ENCODE data around the gene B3GALNT2. TPM values are rescaled to one million over a fixed set of nuclear protein-coding genes. Genes with fewer than 3 reads are reported as not detected.

The B3GALNT2 gene
- total and polyA plus RNA-seq, 2 of the 4 experiments (the other 2 are of a cell fraction) = 11.0 to 32.8 TPM

DNA sequence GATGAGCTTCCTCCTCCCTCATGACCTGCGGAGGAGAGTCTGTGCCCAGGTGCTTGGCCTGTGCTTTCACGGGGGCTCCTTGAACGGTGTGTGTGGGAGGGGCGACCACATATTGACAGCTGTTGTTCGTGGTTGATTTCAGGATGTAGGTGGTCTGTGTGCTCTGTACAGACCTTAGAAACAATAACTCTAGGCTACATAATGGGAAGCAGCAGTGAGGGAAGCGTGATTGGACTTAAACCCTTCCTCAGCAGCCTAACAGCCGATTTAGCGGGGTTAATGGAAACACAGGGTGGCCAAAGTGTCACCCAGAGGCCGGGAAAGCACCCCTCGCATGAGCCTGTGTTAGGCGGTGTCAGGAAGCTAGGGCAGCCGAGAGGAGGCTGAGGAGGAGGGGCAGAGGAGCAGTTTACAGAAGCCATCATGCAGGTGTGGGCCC, 81.0 kb downstream of the B3GALNT2 start:
- no peak overlapping the region for H3K9ac ChIP-seq (ENCODE audit: low read depth, low read length)
- H2BK5ac ChIP-seq (ENCODE audit: low read depth, low read length, poor library complexity, severe bottlenecking) = no peak overlapping the region
- 53% methylated on average over 3 of the region's 12 CpGs; no CpG with 5 or more reads in 1 of the 2 experiments for WGBS, 2 experiments (ENCODE audit: extremely low coverage in 2 of 2, insufficient read length in 1 of 2)
- H3K14ac ChIP-seq (replicated peaks; ENCODE audit: low read depth, low read length) = no peak overlapping the region
- no peak overlapping the region for H3K4me2 ChIP-seq (ENCODE audit: low read depth, low read length)
- no peak overlapping the region for H4K91ac ChIP-seq (ENCODE audit: insufficient read depth, low read depth, low read length)
- POLR2A ChIA-PET (ENCODE audit: unreplicated experiment) = interaction anchor here (0.5 to 0.6 kb wide), 2 partner anchors 131 to 322 kb away, joined by 3 to 6 read pairs; no protein-coding TSS in a partner anchor
- H3K23ac ChIP-seq (ENCODE audit: low read depth, low read length) = no peak overlapping the region
- dilution Hi-C loops (cut with HindIII; ENCODE audit: low sequenced_read_pairs, unreplicated experiment) = no loop called here
- H3K27me3 ChIP-seq (ENCODE audit: control insufficient read depth, insufficient read depth, low read length) = no peaks in the 10 kb centered on the region
- TF ChIP-seq, protein P1, sequence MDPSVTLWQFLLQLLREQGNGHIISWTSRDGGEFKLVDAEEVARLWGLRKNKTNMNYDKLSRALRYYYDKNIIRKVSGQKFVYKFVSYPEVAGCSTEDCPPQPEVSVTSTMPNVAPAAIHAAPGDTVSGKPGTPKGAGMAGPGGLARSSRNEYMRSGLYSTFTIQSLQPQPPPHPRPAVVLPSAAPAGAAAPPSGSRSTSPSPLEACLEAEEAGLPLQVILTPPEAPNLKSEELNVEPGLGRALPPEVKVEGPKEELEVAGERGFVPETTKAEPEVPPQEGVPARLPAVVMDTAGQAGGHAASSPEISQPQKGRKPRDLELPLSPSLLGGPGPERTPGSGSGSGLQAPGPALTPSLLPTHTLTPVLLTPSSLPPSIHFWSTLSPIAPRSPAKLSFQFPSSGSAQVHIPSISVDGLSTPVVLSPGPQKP (IDR thresholded peaks at IDR 0.05; ENCODE audit: borderline replicate concordance, low read depth, low read length) = no peak
- TF ChIP-seq NFE2L2 (IDR thresholded peaks at IDR 0.05; ENCODE audit: low read depth, low read length) (no peak), CEBPB (IDR thresholded peaks at IDR 0.05; ENCODE audit: low read depth, low read length) (no peak), SMC3 (IDR thresholded peaks at IDR 0.05; ENCODE audit: low read depth, low read length) (no peak), RFX5 (IDR thresholded peaks at IDR 0.05; ENCODE audit: low read depth, low read length) (no peak), RCOR1 (IDR thresholded peaks at IDR 0.05; ENCODE audit: insufficient replicate concordance, low read length) (no peak), BHLHE40 (IDR thresholded peaks at IDR 0.05; ENCODE audit: low read depth, low read length) (no peak), MAFK (IDR thresholded peaks at IDR 0.05; ENCODE audit: low read depth, low read length) (no peak), RAD21 (IDR thresholded peaks at IDR 0.05; ENCODE audit: low read length) (no peak), MAZ (IDR thresholded peaks at IDR 0.05; ENCODE audit: borderline replicate concordance, low read depth, low read length) (no peak), POLR2A (IDR thresholded peaks at IDR 0.05; ENCODE audit: low read depth, low read length) (no peak), MXI1 (IDR thresholded peaks at IDR 0.05; ENCODE audit: borderline replicate concordance, low read depth, low read length) (no peak), CHD1 (IDR thresholded peaks at IDR 0.05; ENCODE audit: low read depth, low read length) (no peak)
- TF ChIP-seq, protein P2, sequence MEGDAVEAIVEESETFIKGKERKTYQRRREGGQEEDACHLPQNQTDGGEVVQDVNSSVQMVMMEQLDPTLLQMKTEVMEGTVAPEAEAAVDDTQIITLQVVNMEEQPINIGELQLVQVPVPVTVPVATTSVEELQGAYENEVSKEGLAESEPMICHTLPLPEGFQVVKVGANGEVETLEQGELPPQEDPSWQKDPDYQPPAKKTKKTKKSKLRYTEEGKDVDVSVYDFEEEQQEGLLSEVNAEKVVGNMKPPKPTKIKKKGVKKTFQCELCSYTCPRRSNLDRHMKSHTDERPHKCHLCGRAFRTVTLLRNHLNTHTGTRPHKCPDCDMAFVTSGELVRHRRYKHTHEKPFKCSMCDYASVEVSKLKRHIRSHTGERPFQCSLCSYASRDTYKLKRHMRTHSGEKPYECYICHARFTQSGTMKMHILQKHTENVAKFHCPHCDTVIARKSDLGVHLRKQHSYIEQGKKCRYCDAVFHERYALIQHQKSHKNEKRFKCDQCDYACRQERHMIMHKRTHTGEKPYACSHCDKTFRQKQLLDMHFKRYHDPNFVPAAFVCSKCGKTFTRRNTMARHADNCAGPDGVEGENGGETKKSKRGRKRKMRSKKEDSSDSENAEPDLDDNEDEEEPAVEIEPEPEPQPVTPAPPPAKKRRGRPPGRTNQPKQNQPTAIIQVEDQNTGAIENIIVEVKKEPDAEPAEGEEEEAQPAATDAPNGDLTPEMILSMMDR (conservative IDR thresholded peaks at IDR 0.05; ENCODE audit: low read depth, low read length) = no peak
- TF ChIP-seq, protein P3, sequence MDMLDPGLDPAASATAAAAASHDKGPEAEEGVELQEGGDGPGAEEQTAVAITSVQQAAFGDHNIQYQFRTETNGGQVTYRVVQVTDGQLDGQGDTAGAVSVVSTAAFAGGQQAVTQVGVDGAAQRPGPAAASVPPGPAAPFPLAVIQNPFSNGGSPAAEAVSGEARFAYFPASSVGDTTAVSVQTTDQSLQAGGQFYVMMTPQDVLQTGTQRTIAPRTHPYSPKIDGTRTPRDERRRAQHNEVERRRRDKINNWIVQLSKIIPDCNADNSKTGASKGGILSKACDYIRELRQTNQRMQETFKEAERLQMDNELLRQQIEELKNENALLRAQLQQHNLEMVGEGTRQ (IDR thresholded peaks at IDR 0.05; ENCODE audit: low read depth, low read length) = no peak
- no peaks in the 10 kb centered on the region for H3K36me3 ChIP-seq (ENCODE audit: control insufficient read depth, insufficient read depth, low read length)
- H3K4ac ChIP-seq (ENCODE audit: low read depth, low read length) = no peak overlapping the region
- H4K5ac ChIP-seq (ENCODE audit: low read depth, low read length) = no peak overlapping the region
- DNase-seq = no peak
- no peak overlapping the region for H2AK9ac ChIP-seq (replicated peaks; ENCODE audit: low read depth, low read length, poor library complexity)
- CTCF ChIA-PET = no interaction called here
- H3K56ac ChIP-seq (ENCODE audit: extremely low read depth, insufficient read depth, low read length) = no peak overlapping the region
- H2AK5ac ChIP-seq (ENCODE audit: low read depth, low read length) = no peak overlapping the region
- H2AFZ ChIP-seq (replicated peaks; ENCODE audit: low read length, poor library complexity) = no peak overlapping the region
- BruUV-seq (replicated peaks) = no TSS peak
- H3K4me1 ChIP-seq (ENCODE audit: control insufficient read depth, insufficient read depth, low read length) = no peaks in the 10 kb centered on the region
- in situ Hi-C loops (cut with MboI; ENCODE audit: low sequenced_read_pairs) = no loop called here
- intact Hi-C loops (cut with micrococcal nuclease) = no loop called here
- no peak for ATAC-seq (ENCODE audit: low read depth)
- H3K18ac ChIP-seq (ENCODE audit: low read depth, low read length) = no peak overlapping the region
- H3K4me3 ChIP-seq (ENCODE audit: insufficient read depth, low read depth, low read length) = no peak overlapping the region
- no peak overlapping the region for H2BK120ac ChIP-seq (ENCODE audit: low read depth, low read length)
- no peak overlapping the region for H4K8ac ChIP-seq (ENCODE audit: low read depth in 2 of 2, low read length in 2 of 2)
- H3K79me1 ChIP-seq (ENCODE audit: low read depth in 1 of 2, low read length in 2 of 2) = peaks cover 4 to 54% of the 10 kb centered on the region in 2 experiments; a peak in 3 of 4 replicates
- H3K9me1 ChIP-seq (ENCODE audit: insufficient read depth, low read length) = peaks cover 10% of the 10 kb centered on the region; the same call in 1 of the 2 replicates
- H4K20me1 ChIP-seq (ENCODE audit: insufficient read depth, low read length) = peaks cover 8% of the 10 kb centered on the region; the same call in 1 of the 2 replicates
- no peaks in the 10 kb centered on the region for H3K9me3 ChIP-seq (ENCODE audit: control insufficient read depth, insufficient read depth, low read length)
- no peak overlapping the region for H2BK15ac ChIP-seq (ENCODE audit: low read depth, low read length)
- H2BK20ac ChIP-seq (ENCODE audit: low read depth, low read length) = no peak overlapping the region
- no peak overlapping the region for H3K27ac ChIP-seq (ENCODE audit: insufficient read depth, low read length)

Data from IMR-90 (cell line).